SH-SY5Y (cell line): ENCODE measurements around the gene PARN.

Source experiments
- GATA2 ChIP-seq: IDR thresholded peaks from 2 replicates; pipeline ENCODE4 v1.6.1; 2011; ENCODE audit warnings: mild to moderate bottlenecking, low read depth, low read length
- GATA3 ChIP-seq: IDR thresholded peaks from 2 replicates; pipeline ENCODE4 v1.6.1; 2011; ENCODE audit warnings: low read depth, mild to moderate bottlenecking, low read length, moderate library complexity

- TF ChIP-seq GATA2 (no peak), GATA3 (no peak)
Measured at GRCh38 chr16:14476183-14476582, 153.9 kb downstream of the PARN start.
